Stimulated activated CD8-positive, alpha-beta memory T cell treated with anti-CD3 and anti-CD28 coated beads, Interleukin-12 subunit alpha, Interleukin-12 subunit beta, amount 100 ng/mL, for 24 hours (primary cell): Measurements from ENCODE around the gene WHAMM.
"Not testable (repeated sequence)": the region's sequence is repeated elsewhere in the genome, so short reads cannot be mapped to it uniquely, and the experiment has no call there.

Experiments used
- DNase-seq: peaks from one replicate; pipeline ENCODE4 v3.0.0-alpha.2; 2020; ENCODE audit errors: extremely low read depth

Gene WHAMM

DNA sequence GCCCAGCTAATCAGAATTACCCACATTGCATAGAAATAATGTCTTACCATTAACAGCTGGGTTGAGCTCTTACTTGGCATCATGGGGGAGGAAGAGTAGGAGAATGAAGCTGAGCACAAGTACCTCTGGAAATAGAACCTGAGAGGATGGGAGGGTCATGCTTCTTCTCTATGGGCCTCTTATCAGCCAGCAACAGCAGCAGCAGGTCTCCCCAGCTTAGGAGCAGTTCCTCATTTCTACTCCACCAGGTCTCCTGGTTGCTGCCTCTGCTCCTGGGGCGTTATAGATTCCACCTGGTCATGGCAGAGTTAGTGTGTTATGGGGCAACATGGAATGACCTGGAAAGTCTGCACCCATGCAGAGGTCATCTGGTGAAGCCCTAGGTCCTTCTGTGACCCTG is 6.9 kb upstream of the WHAMM start:
- no peak for DNase-seq

DNA sequence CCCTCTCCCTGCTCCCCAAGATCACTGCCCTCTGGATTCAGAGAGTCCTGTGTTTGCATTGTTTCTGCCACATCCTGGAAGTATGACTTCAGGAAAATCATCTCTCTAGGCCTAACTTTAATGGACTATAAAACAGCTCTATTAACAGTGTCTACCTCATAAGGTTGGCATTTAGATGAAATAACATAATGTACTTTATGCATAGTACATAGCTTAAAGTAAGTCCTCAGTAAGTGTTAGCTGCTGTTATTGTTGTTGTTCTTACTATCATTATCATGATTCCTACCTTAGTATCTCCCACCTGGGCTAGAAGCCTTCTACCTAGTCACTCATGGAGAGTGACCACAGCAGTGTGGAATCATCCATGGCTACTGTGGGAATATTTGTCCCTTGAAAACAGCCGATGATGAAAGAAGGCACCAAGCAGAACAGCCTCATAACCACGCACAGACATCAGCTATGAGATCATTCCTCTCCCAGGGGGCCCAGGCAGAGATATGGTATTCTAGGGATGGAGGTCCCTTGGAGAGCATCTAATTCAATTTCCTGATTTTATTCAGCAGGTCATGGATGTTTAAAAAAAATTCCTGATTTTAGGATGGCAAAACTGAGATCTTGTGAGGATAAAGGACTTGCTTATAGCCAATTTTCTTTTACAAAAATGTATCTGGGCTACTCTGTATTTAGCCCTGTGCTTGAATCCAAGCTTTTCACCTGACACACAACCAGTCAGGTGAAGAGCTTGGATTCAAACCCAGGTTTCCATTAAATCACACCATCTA is 5.4 kb upstream of the WHAMM start:
- DNase-seq, result no peak

DNA sequence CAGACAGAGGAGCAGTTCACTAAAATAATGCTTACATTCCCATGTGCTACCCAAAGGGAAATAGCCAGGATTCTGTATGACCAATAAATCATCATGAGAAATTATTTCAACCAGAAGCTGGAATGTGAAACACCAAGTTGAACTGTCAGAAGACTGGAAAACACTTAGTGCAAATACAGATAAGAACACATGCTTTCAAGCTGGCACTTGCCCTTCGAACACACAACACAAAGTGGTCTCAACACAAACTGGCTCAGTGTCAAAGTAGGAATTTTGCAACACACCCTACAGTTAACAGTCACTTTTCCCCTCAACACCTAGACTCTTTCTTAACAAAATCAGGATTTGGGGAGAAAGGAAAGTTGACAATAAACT is 4.9 kb upstream of the WHAMM start:
- DNase-seq, result no peak

DNA sequence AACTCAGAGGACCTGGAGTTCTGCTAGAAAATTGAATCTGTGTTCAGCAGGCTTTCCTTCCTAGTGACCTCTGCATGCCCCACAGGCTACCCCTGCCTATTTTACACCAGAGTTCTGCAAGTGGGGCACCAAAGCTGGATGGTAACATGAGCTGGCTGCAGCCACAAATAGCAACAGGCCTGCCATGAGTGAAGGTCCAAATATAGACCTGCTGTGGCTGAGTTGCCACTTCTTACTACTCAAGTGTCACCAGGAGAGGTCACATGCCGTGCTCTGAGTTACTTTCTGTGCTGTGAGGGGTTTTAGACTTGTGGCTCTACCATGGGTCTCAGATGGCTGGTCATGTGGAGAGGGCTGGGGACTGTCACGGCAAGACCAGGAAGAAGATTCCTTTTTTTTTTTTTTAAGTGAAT is 3.4 kb upstream of the WHAMM start, which contains the start of gene FSD2:
FSD2 (minus strand) TSS at position 76 of the 413 bp plus-strand sequence. CDS start 18,679 bp downstream, outside the sequence.
- DNase-seq, result no peak

DNA sequence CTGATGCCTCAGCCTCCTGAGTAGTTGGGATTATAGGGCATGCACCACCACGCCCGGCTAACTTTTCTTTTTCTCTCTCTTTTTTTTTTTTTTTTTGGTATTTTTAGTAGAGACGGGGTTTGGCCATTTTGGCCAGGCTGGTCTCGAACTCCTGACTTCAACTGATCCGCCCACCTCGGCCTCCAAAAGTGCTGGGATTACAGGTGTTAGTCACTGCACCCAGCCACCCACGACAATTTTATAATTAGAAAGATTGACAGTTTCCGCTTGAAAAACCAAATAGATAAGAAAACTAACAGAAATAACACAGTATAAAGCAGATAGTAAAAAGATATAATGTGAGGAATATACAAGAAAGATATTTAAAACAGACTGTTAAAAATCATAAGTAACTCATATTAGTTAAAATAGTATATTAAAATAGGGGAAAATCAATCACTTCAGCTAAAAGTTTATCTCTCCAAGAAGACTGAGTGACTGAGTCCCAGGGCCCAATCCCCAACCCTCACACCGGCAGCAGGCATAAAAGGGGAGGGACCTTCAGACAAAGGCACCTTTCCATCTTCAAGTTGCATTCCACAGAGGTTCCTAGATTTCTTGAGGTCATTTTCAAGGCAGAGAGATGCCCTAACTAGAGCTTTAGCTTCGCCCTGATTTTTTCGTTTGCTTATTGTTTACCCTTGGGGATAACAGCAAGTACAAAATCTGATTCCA is 1.4 kb upstream of the WHAMM start:
- no peak for DNase-seq

DNA sequence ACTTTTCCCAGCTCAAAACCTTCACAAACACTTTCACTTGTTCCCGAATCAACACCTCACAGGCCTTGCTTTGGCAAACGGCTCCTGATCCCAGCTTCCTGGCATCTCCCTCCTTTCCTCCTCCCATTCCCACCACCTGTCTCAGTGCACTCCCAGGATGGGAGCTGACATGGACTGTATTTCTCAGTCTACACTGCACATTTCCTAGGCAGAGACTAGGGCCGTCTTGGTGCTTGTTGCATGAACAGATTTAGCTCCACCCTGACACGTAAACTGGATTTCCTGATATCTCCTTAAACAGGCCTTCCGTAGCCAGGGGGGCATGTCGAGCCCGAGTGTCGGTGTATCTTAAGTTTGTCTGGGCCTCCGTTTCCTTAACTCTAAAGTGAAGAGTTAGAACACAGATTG is 790 bp upstream of the WHAMM start:
- no peak for DNase-seq

DNA sequence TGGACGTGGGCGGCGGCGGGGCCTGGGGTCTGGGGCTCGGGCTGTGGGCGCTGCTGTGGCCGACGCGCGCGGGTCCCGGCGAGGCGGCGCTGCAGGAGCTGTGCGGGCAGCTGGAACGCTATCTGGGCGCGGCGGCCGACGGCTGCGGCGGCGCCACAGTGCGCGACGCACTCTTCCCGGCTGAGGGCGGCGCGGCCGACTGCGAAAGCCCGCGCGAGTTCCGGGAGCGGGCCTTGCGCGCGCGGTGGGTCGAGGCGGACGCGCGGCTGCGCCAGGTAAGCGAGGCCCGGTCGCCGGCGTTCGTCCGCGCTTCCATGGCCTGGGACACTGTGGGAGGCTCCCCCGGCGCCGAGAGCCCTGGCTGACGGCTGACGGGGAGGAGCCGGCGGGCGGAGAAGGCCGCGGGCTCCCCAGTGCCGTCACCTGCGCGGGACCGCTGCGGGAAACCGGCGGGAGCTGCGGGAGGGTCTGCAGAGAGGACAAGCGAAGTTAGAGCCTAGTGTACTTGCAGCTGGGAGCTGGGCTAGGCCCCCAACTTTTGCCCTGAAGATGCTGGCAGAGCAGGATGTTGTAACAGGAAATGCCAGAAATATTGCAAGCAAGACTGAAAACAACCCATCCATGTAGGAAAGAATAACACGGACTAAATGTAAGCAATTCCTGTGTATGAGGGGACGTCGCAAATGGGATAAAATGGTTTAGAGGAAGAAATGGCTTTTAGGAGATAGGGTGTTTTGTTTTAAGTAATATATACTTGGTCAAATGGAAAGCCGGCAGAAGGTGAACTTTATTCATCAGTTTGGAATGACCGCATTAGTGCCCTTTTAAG is 847 bp downstream of the WHAMM start:
- DNase-seq, result no peak

DNA sequence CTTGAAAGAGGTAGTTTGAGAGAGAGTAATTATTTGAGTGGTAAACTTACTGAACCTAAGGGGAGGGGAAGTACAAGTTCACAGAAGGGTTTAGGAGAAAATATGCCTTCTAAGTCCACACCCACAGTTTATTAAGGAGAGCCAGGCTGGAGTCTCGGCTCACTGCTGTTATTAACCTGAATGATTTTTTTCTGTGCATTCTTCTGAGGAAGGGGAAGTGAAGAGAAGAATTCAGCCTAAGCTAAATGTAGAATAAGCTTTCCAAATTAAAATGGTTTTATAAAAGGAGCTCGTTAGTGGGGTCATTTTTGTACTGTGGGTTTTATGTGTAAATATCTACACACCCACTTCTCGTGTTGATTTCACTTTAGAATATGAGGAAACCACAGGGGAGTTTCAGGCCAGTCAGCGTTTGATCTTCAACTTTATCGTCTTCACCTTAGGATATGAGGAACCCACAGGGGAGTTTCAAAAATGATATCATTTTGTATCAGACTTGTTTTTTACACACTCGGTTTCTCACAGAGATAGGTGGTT is 1.5 kb downstream of the WHAMM start:
- no peak for DNase-seq

DNA sequence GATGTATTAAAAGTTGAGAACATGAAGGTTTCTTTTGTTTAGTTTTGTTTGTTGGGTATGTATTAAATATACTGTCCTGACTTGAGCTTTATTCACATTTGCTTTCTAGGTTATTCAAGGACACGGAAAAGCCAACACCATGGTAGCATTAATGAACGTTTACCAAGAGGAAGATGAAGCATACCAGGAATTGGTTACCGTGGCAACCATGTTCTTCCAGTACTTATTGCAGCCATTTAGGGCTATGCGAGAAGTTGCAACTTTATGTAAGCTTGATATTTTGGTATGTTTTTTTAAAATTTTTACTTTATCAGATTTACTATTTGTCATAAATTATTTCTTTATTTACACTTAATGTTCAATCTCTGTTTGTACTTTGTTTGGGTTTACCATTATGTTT is 3.6 kb downstream of the WHAMM start:
- DNase-seq, result no peak

DNA sequence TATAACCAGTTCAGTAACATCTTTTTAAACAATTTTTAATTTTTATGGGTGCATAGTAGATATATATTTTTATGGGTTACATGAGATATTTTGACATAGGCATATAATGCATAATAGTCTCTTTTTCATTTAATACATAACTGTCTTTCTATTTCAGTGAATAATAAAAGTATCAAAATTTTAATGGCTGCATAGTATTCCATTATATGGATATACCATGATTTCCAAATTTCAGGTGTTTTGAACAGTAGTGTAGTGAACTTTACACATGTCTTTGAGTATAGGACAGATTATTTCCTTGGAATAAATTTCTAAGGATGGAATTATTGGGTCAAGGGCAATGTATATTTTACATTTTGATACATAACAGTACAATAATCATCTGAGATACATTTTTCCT is 10.7 kb downstream of the WHAMM start:
- DNase-seq, result no peak

DNA sequence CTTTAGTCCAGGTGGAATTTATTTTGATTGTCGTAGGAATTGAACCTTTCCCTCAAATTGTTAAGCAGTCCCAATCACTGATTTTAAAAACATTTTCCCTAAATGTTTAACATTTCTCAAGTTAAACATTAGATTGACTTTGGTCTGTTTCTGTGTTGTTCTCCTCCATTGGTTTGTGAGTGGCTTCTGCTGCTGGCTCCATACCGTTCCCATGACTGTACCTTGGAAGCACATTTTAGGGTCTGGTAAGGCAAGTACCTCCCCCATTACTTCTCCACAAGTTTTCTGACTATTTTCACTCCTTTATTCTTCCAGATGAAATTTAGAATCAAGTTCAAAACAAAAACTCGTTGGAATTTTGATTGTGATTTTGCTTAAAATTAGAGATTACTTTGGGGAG is 12.0 kb downstream of the WHAMM start:
- DNase-seq, result not testable (repeated sequence)

DNA sequence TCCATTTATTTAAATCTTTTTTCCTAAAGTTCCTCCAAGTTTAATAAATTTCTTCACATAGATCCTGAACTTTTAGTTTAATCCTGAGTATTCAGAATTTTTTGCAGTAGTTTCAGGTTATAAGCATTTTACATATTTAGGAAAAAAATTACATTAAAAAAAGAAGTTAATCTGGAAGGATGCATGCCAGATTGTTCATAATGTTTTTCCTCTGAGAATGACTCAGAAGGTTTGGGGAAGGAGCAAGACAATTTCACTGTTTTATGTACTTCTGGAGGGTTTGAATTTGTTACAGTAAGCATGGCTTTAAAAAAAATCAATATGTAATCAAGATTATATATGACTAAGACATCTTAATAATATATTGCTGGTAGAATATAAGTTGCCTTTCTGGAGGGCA is 12.4 kb downstream of the WHAMM start:
- DNase-seq, result not testable (repeated sequence)

DNA sequence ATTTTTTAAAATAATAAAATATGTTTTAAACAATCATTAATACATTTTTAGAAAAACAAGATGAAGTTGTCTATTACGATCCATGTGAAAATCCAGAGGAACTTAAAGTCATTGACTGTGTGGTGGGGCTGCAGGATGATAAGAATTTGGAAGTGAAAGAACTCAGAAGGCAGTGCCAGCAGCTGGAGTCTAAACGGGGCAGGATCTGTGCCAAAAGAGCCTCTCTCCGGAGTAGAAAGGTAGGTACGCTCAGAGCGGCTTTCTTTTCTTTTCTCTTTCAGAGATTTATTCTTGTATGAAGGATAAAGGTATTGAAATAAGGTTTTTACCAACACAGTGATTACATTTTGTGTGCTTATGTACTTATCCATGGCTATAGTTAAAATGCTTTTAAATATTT is 13.6 kb downstream of the WHAMM start:
- no peak for DNase-seq

DNA sequence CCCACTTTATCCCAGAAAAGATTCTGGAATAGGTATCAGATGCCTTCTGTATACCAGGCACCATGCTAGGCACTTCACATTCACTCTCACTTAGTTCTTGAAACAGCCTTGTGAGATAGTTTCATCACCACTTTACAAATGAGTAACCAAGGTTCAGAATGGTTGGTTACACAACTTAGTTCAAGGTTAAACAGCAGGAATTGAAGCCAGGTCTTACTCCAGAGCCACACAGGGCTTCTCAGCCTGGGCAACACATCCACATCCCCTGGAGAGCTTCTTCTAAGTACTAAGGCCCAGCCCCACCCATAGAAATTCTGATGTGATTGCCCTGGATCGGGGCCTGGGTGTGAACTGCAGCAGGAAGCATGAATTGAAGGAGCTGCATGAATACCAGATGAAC is 18.6 kb downstream of the WHAMM start:
- DNase-seq, result no peak

DNA sequence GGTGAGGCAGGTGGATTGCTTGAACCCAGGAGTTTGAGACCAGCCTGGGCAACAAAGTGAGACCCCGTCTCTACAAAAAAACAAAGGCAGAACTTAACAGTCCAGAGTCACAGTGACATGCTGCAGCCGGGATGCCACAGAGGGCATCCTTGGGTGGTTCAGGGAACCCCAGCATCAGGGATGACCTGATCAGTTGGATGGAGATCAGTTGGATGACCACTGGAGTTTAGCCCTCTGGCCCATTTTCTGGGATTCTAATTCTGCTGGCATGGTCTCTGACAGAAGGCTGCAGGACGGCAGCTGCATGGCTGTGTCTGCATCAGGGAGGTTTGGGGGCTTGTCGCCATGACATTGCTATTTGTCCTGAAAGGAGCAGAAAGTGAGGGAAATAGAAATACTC is 19.8 kb downstream of the WHAMM start:
- no peak for DNase-seq

DNA sequence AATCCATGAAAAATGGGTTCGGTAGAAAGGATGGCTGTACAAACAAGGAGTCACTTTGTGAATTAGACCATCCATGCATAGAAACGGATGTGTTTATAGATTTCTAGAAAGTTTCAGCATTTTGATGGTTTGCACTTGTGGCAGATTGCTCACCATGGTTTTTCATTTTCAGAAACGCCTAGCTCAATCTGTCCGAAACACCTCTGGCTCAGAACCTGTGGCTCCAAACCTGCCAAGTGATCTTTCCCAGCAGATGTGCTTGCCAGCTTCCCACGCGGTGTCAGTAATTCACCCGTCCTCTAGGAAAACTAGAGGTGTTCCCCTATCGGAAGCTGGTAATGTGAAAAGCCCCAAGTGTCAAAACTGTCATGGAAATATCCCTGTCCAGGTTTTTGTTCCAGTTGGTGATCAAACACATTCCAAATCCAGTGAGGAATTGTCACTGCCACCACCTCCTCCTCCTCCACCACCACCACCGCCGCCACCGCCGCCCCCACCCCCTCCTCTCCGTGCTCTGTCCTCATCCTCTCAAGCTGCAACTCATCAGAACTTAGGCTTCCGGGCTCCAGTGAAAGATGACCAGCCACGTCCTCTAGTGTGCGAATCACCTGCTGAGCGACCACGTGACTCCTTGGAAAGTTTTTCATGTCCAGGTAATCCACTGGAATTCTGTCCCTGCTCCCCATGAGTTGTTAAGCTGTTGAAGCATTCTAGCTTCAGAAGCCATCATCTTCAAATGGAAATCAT is 21.2 kb downstream of the WHAMM start:
- no peak for DNase-seq

DNA sequence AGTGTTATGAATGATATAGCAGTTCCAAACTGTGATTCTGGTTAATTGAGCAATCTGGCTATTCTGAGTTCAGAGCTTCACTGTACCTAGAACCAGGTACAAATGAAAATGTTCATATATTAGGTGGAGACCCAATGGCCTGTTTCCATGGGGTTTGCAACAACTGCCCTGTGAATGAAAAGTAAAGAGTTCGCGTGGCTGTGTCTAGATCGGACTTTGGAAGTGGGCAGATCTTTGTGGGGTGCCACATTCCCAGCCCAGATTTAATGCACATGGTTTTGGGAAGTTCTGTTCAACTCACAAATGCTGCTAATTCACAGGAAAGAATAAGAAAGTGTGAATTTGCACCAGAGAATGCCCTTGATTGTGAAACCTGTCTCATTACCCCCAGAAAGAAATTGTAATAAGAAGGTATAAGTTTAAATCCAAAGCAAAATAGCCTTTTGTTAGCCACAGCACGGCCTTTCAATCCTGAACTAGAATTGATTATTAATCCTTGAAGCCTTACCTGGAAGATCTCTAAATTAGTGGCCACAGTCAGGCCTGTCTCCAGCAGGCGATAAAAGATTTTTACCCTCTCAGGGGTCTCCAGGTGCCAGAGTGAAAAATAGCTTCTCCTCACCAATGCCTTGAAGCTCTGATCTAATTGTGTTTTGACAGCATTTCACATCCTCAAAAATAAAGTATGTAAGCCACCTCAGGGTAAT is 22.6 kb downstream of the WHAMM start:
- no peak for DNase-seq

DNA sequence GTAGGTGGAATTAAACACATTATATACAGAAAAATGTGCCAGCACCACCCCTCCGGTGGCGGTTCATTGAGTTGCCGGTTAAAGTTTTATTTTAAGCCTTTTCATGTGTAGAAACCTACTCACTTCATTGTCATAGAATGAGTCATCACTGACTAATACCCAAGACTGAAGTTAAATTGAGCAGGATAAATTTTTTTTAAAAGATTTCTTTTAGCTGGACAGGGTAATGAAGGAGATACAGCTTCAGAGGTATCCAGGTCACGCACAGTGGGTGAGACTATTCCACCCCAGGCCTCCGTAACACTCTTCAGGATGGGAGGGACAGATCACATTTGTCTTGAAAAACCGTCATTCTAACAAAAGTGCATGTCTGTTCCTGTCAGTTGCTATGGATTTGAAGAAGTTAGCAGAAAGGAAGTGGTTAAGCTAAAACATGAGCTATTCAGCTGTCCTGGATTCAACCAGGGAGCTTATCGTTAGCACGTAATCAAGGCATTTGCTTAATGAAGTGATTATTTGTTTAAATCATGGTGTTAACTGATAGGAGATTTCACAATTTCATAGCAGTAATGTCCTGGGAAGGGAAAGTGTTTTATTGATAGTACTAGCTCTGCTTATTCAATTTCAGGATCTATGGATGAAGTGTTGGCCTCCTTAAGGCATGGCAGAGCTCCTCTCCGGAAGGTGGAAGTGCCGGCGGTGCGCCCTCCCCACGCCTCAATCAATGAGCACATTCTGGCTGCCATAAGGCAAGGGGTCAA is 23.4 kb downstream of the WHAMM start:
- DNase-seq, result no peak

DNA sequence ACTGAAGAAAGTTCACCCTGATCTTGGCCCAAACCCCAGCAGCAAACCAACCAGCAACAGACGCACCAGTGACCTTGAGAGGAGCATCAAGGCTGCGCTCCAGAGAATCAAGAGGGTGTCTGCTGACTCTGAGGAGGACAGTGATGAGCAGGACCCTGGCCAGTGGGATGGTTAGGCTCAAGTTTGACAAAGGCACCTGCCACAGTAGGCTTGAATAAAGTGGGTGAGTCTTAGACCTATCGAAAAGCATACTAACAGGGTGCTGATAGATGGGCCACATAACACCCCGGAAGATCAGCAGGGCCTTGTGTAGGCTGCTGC is 23.9 kb downstream of the WHAMM start:
- no peak for DNase-seq

DNA sequence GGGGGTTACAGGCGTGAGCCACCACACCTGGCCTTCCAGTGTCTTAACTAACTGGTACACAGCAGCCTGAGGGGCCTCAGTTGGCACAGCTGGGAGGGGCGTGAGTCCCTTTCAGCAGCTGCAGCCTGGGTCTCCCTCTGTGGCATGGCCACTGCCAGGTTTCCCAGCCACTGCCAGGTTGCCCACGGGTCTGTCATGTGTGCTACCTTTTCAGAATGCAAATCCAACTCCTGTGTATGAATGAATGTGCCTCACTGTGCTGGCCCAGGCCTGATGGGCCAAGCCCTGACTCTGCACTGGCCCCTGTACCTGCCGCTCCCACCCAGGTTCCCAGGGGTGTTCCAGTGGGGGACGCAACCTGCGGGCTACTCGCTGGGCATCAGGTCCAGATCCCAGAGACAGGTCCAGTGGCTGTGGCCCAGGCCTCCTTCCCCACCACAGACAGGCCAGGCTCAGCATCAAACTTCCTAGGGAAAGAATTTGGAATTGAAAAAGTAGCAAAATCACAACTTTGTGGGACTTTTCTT is 26.0 kb downstream of the WHAMM start:
- DNase-seq, result no peak
